Urinary bladder (tissue), 4 donors: ENCODE data around the gene ATRIP. TPM values are rescaled to one million over a fixed set of nuclear protein-coding genes. Genes with fewer than 3 reads are reported as not detected.

ENCODE experiments used
- DNase-seq: peaks from one replicate; pipeline ENCODE4 v3.0.0-alpha.2; 2015; ENCODE audit errors: extremely low spot score
- H3K27ac ChIP-seq: one replicate; pipeline ENCODE4 v1.5.1; 2013; ENCODE audit warnings: low read depth, mild to moderate bottlenecking, moderate library complexity
- H3K36me3 ChIP-seq: one replicate; pipeline ENCODE4 v1.6.1; 2013; ENCODE audit warnings: mild to moderate bottlenecking, moderate library complexity; ENCODE audit not compliant: insufficient read depth
- H3K4me1 ChIP-seq: one replicate; pipeline ENCODE4 v1.6.1; 2013; ENCODE audit warnings: mild to moderate bottlenecking, moderate library complexity; ENCODE audit not compliant: insufficient read depth
- H3K4me3 ChIP-seq: one replicate; pipeline ENCODE4 v1.5.1; 2013; ENCODE audit warnings: low read depth, low read length
- WGBS: extraction: QIAGEN DNeasy Blood & Tissue Kit; methylation state at CpG from one replicate; pipeline ENCODE4 v1.1.7; 2013; 5-methylcytosine and 5-hydroxymethylcytosine counted together
- polyA plus RNA-seq: library from polyadenylated mRNA; stranded (reverse); fragments of 200-250 nt; gene quantifications from one replicate; pipeline ENCODE4 v1.2.3, GENCODE V29; 2013
- total RNA-seq: library from RNA; depleted of rRNA; stranded (reverse); fragments of >200 nt; gene quantifications from one replicate; pipeline ENCODE4 v1.2.3, GENCODE V29; 2014
- donor health status: healthy with polysubstance abuse.
- donor health status: healthy.

ATRIP gene
- total and polyA plus RNA-seq, 2 donors, result 4.7 to 6.6 TPM

DNA sequence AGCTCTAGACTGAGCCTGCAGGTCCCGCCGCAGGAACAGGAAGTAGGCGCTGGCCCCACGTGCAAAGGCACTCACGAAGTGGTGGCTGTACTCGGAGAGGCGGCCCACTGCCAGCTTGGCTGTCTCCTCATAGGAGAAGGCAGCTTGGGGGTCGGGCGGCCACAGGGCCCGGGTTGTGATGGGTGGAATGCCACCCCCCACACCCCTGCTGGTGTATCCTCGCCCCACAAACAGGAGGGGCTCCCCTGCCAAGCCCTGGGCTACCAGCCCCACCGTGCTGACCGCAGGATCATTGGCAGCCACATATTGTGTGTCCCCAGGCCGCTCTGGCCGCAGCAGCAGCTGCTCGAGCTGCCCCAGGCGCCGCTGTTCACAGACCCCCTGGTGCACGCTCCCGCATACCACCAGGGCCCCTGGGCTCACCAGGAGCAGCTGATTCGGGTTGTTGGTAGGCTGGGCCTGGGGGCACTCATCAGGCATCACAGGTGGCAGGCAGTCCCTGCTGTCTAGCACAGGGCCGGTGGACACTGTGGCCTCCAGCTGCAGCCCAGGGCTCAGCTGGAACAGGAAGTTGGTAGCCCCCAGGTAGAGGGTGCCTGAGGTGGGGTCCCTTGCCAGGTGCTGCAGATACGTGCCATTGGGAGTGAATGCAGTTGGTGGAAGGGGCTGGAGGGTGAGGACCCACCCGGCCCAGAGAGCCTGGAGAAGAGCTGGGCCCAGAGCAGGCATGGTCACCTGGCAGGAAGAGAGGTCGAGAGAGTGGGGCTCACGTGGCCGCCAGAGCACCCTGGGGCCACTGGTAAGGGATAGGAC, 22.4 kb upstream of the ATRIP start:
- Histone ChIP-seq H3K27ac (no peak overlapping the region), H3K4me3 (no peak overlapping the region), H3K36me3 (no peaks in the 10 kb centered on the region), H3K4me1 (no peaks in the 10 kb centered on the region)
- no peak for DNase-seq
- 90% methylated on average over 27 of the region's 27 CpGs for WGBS

DNA sequence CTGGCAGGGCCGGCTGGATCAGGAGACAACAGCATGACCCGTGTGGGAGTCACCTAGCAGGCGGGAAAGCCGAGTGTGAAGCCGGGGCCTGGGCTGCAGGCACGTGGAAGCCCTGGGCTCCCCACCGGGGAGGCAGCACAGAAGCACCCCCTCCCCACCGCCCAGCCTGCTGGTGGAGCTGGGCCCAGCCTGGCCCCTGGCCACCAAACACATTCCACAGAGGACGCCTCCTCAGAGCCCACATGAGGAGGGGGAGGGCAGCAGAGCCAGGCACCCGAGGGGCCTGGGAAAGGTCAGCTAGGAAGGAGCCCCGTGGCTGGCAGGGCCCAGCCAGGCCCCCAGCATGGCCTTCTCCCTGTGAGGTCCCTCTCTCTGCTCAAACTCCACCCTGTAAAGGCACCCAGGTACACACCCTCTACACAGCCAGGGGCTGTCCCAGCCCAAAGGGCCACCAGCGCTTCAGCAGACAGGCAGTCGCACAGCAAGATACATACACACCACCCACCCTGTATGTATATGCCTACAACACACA, 21.2 kb upstream of the ATRIP start:
- Histone ChIP-seq H3K27ac (no peak overlapping the region), H3K4me1 (no peaks in the 10 kb centered on the region), H3K4me3 (no peak overlapping the region), H3K36me3 (no peaks in the 10 kb centered on the region)
- WGBS, result 36% methylated on average over 13 of the region's 13 CpGs
- no peak for DNase-seq

DNA sequence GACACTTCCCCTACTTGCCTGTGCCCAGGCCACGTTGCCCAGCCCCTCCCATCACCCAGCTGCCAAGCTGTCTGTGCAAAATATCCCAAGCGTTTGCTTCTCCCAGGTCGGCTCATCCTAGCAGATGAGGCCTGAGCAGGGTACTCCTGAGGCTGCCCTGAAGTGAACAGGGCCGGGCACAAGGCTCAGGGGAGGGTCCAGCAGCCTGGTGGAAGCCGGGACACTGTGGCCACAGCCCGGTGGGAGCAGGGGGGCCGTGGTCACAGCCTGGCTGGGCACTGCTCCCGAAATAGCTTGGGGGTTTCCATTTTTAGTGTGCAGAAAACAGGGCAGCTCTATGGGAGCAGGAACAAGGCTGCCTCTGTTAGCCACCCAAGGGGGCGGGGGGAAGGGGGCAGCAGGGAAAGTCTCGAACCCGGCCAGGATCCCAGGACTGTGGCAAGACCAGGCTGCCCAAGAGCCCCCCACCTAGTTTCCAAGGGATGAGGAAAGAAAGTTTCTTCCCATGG, 20.1 kb upstream of the ATRIP start:
- Histone ChIP-seq H3K36me3 (no peaks in the 10 kb centered on the region), H3K4me1 (no peaks in the 10 kb centered on the region), H3K27ac (no peak overlapping the region), H3K4me3 (no peak overlapping the region)
- 49% methylated on average over 11 of the region's 11 CpGs for WGBS
- no peak for DNase-seq

DNA sequence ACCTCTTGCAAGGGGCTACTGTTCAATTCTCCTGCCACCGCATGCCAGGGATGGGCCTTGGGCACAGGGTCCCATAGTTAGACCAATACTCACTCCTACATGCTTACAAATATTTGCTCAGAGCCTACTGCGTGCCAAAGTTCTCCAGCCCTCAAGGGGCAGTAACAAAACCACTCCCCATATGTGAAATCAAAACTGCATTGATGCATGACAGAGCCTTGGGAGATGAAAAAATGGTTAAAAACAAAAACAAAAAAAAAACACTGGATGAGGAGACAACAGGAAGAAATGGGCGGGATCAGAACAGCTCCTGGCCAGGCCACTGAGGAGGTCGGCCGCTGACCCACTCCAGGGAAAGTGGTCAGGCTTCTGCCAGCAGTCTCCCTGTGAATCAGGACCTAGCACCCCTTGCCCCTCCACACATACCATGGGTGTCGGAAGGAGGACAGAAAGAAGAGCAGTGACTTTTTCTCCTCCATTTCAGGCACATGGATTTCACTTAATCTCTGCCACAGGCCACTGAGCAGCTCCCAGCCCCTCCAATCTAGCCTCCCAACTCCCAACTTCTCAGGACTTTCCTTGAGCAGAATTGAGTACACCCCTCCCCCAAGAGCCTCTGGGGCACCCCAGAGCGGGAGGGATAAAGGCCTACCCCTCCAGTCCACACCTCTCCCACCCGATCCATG, 19.4 kb upstream of the ATRIP start:
- H3K36me3 ChIP-seq, result no peaks in the 10 kb centered on the region
- 57% methylated on average over 8 of the region's 8 CpGs for WGBS
- no peak for DNase-seq
- H3K4me1 ChIP-seq, result no peaks in the 10 kb centered on the region
- no peak overlapping the region for H3K27ac ChIP-seq
- H3K4me3 ChIP-seq, result no peak overlapping the region

DNA sequence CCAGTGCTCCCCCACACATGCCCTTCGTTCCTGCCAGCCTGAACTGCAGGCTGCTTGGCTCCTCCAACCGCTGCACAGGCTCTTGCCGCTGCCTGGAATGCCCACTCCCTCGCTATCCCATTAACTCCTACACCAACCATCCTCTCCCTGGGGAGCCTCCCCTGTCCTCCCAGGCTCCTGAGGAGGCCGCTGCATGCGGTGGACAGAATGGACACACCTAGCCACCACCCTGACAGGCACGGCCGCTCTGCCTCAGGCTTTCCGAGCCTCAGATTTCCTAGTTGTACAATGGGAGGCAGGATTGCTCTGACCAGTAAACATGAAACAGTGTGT, 18.9 kb upstream of the ATRIP start:
- DNase-seq, result no peak
- Histone ChIP-seq H3K4me3 (no peak overlapping the region), H3K4me1 (no peaks in the 10 kb centered on the region)

DNA sequence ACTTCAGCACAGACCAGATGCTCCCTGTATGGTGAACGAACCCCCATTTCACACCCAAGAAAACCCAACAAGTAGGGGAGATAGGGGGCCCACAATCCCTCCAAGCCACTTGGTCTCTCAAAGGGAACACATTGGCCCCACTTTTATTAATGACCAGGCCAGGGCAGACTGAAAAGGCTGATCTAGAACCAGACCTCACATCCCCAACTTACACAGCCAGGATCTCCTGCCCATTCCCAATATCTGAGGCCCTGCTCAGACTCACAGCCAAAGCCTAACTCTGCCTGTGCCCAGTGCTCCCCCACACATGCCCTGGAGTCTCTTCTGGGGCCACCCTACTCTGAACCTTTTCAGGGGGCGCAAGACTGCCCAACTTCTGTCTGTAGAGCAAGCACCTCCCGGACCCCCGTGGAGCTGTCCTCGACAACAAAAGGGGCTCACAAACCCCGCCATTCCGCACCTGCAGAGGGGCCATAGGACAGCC, 18.4 kb upstream of the ATRIP start:
- DNase-seq, result no peak
- Histone ChIP-seq H3K4me3 (peak overlapping the region; percentile 78), H3K36me3 (no peaks in the 10 kb centered on the region), H3K27ac (no peak overlapping the region), H3K4me1 (no peaks in the 10 kb centered on the region)
- WGBS, result 58% methylated on average over 7 of the region's 7 CpGs

More for the DNA sequence above, 18.9 kb upstream of the ATRIP start:
- Histone ChIP-seq H3K36me3 (no peaks in the 10 kb centered on the region), H3K27ac (no peak overlapping the region)
- WGBS, result 71% methylated on average over 9 of the region's 9 CpGs

DNA sequence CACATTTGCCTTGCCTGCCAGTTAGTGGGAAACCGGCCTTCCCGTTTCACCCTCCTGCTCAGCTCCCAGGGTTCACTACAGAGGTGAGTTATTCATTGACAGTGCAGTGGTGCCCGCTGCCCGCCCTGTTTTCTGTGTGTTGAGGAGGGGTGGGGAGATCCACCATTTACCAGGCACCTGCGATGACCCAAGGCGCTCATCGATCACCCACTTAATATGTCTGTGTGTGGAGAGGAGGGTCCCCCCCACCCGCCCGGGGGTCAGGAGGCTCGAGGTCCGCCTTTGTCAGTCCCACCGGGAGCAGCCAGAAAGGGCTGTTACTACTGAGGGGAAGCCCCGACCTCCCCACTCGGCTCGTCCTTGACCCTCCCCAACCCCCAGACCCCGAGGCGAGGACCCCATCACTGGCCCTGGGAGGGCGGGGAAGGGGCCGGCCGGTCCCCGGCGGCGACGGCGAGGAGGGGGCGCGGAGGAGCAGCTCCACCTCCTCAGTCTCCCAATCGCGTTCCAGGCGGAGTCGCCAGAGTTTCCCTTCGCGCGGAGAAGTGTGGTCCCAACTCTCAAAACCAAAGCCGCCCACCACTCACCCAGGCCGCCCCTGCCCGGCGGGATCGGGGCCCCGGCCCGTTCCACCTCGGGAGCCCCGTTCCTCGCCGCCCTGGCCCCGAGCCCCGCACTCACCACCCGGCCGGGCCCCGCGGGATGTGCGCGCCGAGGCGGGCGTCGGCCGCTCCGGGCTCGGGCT, 17.8 kb upstream of the ATRIP start:
- Histone ChIP-seq H3K36me3 (no peaks in the 10 kb centered on the region), H3K4me3 (peak overlapping the region; percentile 78), H3K4me1 (no peaks in the 10 kb centered on the region), H3K27ac (peak overlapping the region; percentile 88)
- 3% methylated on average over 60 of the region's 60 CpGs for WGBS
- no peak for DNase-seq

DNA sequence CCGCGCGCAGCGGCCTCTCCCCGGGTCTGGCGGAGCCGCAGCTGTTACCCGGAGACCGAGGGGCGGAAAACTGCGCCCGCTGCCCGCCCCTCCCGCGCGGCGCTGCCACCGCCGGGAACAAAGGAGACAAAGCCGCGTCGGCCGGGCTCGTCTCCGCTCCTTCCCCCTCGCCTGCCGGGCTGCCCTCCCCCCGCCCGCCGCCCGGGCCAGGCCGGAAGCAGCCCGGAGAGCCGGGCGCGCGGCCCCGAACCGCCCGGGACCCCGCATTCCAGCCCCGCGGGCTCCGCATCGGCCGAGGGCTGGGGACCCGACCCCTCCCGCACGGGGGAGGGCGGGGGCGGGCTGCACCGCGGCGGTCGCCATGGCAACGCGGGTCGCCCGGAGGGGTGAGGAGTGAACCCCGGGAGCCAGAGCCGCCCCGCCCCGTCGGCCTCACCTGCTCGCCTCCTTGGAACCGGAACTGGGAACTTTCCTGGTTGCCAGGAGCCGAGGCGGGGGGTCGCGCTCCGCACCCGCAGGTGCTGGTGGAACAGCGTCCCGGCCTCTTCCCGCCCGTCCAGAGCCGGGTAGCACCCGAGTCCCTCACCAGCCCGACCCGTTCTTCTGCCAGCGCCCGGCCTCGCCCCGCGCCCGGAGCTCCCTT, 17.1 kb upstream of the ATRIP start:
- peak overlapping the region; percentile 78 for H3K4me3 ChIP-seq
- no peaks in the 10 kb centered on the region for H3K36me3 ChIP-seq
- H3K27ac ChIP-seq, result peak overlapping the region; percentile 88
- H3K4me1 ChIP-seq, result no peaks in the 10 kb centered on the region
- no peak for DNase-seq
- under 1% methylated on average over 86 of the region's 86 CpGs for WGBS

DNA sequence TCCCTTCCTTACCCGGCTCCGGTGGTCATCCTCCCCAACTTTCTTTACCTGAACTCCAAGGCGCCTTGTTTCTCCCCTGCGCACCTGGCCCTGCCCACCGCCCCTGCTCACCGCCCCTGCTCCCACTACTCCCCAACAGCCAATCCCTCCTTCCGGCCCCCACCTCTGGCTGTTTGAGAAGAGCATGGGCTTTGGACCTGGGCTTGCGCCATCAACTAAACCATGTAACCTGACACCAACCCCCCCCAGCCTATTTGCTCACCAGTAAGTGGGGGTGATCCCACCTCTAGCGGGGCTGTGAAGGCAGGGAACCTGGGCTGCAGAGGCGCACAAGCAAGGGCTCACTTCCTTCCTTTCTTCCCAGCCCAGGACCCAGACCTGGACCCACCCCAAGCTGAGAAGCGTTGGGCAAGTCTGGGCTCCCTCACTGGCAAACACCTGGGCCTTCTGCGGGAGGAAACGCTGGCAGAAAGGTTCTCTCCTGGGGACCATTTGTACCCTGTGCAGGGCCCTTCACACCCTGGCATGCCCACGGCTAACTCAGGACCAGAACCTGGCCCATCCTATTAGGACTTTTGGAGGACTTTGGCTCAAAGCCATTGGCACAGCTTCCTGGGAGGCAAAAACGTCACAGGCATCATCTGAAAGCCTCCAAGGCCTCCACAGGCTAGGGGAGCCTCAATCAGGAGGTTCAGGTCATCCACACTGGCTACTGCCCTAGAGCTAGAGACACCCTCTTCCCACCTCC, 16.4 kb upstream of the ATRIP start, which contains the start of gene PLXNB1:
TSS of gene PLXNB1 (minus strand) at position 127 of the 748 bp plus-strand sequence. CDS start 5,475 bp downstream, outside the sequence.
- peak; percentile 59 for DNase-seq
- H3K4me3 ChIP-seq, result peak within 1 kb of the TSS; percentile 78
- WGBS, result 13% methylated on average over 15 of the region's 15 CpGs
- peak within 1 kb of the TSS; percentile 88 for H3K27ac ChIP-seq
- no peaks in the 10 kb centered on the region for H3K4me1 ChIP-seq
- H3K36me3 ChIP-seq, result no peaks in the 10 kb centered on the region

DNA sequence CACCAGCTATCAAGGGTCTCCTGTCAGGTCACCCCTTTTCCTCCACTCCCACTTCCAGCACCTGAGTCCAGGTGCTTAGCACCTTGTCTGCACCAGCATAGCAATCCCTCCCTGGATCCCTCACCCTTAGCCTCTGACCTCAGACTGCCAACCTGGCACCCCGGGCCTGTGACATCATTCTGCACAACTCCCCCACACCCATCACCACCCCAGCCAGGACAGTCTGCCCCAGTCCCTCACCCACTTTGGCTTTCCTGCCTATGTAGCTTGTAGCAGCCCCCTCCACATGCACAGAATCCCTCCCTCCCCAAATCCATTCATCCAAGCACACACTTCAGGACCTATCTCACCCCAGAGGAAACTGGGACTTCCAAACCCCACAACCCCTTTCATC, 15.8 kb upstream of the ATRIP start:
- Histone ChIP-seq H3K4me3 (no peak overlapping the region), H3K36me3 (no peaks in the 10 kb centered on the region), H3K27ac (peak overlapping the region; percentile 77), H3K4me1 (no peaks in the 10 kb centered on the region)
- no peak for DNase-seq
- 68% methylated on average over 1 of the region's 1 CpG for WGBS

DNA sequence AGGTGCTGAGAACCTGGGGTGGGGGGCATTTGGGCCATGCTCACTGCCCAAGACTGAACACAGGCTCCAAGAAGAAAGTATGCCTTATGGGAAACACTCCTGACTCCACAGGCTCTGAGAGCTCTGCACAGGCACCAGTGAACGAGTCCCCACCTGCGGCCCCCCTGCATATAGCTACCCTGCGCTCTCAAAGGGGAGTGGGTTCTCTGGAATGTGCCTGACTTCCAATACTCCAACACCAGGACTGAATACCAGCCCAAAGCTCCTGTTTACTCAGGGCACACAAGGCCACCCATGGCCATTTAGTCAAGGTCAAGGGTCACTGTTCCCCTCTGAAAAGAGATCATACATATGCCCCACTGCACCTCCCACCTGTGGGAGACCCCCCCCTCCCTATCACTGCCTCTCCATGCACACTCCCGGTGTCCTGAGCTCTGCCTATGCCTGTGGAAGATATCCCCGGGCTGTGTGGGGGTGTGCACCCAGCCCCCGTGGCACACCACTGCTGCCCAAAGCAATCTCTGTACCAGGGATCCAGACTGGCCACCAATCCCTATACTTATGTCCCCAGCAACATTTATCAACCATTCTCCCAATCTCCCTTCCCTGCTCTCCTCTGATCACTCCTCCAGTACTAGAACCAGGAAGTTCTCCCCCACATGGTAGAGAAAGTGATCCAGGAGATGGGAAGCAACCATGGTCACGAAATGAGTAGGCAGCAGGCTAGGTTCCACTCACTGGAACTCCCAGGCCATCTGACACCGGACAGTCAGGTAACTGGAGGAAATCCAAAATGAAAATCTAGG, 15.1 kb upstream of the ATRIP start:
- Histone ChIP-seq H3K27ac (peak overlapping the region; percentile 41), H3K4me3 (no peak overlapping the region), H3K36me3 (no peaks in the 10 kb centered on the region), H3K4me1 (no peaks in the 10 kb centered on the region)
- WGBS, result 91% methylated on average over 8 of the region's 8 CpGs
- DNase-seq, result no peak
